Measurements from ENCODE around the gene ARHGEF4. TPM values are rescaled to one million over a fixed set of nuclear protein-coding genes. Genes with fewer than 3 reads are reported as not detected.

Gene ARHGEF4
- total RNA-seq, 1 donor from 2014 or later, result 74.8 TPM

DNA sequence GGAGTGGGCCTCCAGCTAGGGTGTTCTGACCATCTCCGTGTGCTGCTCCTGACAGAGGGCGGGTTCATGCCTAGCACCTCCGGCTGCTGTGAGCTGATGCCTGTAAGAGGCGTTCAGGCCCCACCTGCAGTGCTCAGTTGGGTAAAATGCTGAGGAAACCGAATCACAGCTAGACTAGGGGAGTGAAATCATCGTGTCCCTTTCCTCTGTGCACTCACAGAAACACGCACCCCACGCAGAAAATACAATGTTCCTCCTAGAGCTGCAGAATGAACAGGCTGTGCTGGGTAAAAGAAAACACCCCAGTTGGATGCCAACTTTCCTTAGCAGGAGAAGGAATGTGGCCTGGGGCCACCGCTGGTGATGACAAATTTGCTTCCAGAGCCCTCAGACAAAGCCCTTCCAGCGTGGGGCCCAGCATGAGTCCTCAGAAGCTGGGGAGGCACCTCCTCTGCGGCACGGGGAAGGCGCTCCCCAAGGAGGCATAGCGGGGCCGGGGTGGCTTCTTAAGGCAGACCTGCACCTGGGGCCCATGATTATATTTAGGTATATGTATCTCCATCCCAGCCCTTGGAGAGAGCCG is 16.3 kb upstream of the ARHGEF4 start:
- H3K4me3 ChIP-seq (ENCODE audit: low read depth, low read length), result no peak overlapping the region
- peak; percentile 54 for DNase-seq (ENCODE audit: low read depth)
- TF ChIP-seq, protein P1, sequence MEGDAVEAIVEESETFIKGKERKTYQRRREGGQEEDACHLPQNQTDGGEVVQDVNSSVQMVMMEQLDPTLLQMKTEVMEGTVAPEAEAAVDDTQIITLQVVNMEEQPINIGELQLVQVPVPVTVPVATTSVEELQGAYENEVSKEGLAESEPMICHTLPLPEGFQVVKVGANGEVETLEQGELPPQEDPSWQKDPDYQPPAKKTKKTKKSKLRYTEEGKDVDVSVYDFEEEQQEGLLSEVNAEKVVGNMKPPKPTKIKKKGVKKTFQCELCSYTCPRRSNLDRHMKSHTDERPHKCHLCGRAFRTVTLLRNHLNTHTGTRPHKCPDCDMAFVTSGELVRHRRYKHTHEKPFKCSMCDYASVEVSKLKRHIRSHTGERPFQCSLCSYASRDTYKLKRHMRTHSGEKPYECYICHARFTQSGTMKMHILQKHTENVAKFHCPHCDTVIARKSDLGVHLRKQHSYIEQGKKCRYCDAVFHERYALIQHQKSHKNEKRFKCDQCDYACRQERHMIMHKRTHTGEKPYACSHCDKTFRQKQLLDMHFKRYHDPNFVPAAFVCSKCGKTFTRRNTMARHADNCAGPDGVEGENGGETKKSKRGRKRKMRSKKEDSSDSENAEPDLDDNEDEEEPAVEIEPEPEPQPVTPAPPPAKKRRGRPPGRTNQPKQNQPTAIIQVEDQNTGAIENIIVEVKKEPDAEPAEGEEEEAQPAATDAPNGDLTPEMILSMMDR (IDR thresholded peaks at IDR 0.05; ENCODE audit: insufficient read depth, low read length, severe bottlenecking), result no peak
- FAIRE-seq, result no peak
- H3K27me3 ChIP-seq (ENCODE audit: control insufficient read depth, insufficient read depth, low read length), result no peaks in the 10 kb centered on the region
- no peaks in the 10 kb centered on the region for H3K36me3 ChIP-seq (ENCODE audit: control insufficient read depth, insufficient read depth, low read length)

DNA sequence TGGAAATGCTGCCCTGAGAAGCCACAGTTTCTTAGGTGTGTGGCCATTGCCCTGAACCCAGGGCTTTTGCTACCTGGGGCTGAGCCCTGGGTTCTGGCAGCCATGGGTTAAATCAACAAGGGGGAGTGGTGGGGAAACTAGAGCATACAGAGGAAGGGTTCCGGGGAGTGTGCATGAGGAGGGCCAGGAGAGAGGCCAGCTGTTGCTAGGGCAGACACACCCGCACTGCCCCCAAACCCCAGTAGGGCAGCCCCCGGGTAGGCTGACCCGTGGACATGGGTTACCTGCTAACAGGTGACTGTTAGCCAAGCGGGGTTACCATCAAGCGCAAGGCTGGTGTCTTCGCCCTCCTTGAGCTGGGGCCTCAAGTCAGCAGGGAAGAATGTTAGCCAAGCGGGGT is 14.8 kb upstream of the ARHGEF4 start:
- Histone ChIP-seq H3K36me3 (ENCODE audit: control insufficient read depth, insufficient read depth, low read length) (no peaks in the 10 kb centered on the region), H3K4me3 (ENCODE audit: low read depth, low read length) (no peak overlapping the region), H3K27me3 (ENCODE audit: control insufficient read depth, insufficient read depth, low read length) (no peaks in the 10 kb centered on the region)
- FAIRE-seq (no peak), DNase-seq (ENCODE audit: low read depth) (no peak)
- TF ChIP-seq, protein P1 (IDR thresholded peaks at IDR 0.05; ENCODE audit: insufficient read depth, low read length, severe bottlenecking), result no peak

DNA sequence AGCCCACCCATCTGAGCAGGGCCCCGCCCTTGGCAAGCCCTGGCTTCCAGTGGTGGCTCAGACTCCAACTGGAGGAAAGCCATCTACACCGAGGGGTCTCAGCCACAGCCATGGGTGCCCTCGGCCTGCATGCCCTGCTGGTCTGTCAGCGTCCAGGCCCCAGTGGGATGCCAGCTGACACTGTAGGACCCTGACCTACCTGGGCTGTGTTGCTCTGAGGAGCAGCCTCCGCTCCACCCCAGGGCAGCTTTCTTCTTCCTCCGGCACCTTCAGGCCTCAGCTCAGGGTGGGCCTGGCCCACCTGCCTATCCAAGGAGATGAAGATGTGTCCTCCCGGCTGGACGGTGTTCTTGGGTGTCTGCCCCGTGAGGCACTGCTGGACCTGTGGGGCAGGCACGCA is 13.9 kb upstream of the ARHGEF4 start:
- Histone ChIP-seq H3K36me3 (ENCODE audit: control insufficient read depth, insufficient read depth, low read length) (no peaks in the 10 kb centered on the region), H3K27me3 (ENCODE audit: control insufficient read depth, insufficient read depth, low read length) (no peaks in the 10 kb centered on the region), H3K4me3 (ENCODE audit: low read depth, low read length) (no peak overlapping the region)
- TF ChIP-seq, protein P1 (IDR thresholded peaks at IDR 0.05; ENCODE audit: insufficient read depth, low read length, severe bottlenecking), result no peak
- DNase-seq (ENCODE audit: low read depth) (no peak), FAIRE-seq (no peak)

DNA sequence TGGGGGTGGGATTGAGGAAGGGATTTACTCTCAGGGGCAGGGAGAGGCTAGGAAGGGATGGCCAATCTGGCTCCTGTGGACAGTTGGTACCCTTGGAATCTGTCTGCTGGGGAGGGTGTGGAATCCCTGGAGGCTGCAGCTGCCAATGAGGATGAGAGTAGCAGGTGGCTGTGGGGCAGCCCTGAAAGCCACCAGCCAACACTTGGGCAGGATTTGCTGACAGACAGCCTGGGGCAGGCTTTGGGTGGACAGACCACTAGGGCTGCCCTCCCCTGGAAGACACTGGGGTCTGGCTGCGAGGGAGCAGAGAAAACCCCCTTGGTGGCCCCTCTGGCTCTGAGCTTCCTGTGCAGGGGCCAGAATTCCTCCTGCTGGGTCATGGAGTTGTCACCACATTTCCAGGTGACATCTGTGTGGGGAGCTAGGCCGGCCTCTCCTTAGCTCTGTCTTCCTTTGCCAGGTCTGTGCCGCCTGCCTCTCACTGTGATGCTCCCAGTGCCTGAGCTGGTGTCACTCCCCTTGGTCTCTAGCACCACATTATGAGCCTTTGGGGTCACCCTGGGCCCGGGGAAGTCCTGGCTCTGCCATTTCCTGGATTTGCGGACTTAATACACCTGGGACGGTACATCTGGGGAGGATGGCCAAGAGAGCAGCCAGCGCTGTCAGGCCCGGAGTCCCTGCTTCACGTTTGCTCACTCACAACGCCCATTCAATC is 13.4 kb upstream of the ARHGEF4 start:
- H3K27me3 ChIP-seq (ENCODE audit: control insufficient read depth, insufficient read depth, low read length), result no peaks in the 10 kb centered on the region
- no peak overlapping the region for H3K4me3 ChIP-seq (ENCODE audit: low read depth, low read length)
- TF ChIP-seq, protein P1 (IDR thresholded peaks at IDR 0.05; ENCODE audit: insufficient read depth, low read length, severe bottlenecking), result no peak
- FAIRE-seq, result no peak
- no peak for DNase-seq (ENCODE audit: low read depth)
- H3K36me3 ChIP-seq (ENCODE audit: control insufficient read depth, insufficient read depth, low read length), result no peaks in the 10 kb centered on the region

DNA sequence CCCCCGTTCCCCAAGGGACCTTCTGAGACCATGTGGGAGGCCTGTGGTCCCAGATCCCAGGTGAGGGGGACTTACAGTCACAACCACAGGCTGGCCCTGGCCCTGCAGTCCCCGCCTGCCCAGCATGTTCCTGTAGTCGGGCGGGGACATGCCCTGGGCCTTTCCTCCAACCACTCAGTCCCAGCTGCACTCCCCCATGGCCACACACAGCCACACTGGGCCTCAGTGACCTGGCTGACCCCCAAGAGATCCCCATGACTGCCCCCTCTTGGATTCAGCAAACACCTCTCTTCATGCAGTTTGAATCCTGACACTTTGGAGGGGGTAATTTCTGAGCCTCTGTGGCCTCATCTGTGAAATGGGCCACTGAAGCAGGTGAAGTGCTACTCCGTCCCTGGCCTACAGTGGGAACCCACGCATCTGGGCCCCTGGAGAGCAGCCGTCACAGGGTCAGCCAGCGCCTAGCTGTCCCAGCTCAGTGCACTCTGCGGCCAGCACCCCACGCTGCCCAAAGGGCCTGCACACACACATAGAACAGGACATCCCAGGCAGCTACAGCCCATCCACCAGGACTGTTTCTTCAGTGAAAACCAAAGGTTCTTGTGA is 12.7 kb upstream of the ARHGEF4 start:
- no peak for FAIRE-seq
- H3K4me3 ChIP-seq (ENCODE audit: low read depth, low read length), result no peak overlapping the region
- TF ChIP-seq, protein P1 (IDR thresholded peaks at IDR 0.05; ENCODE audit: insufficient read depth, low read length, severe bottlenecking), result no peak

More for the DNA sequence above, 12.7 kb upstream of the ARHGEF4 start:
- no peak for DNase-seq (ENCODE audit: low read depth)
- no peaks in the 10 kb centered on the region for H3K36me3 ChIP-seq (ENCODE audit: control insufficient read depth, insufficient read depth, low read length)
- no peaks in the 10 kb centered on the region for H3K27me3 ChIP-seq (ENCODE audit: control insufficient read depth, insufficient read depth, low read length)
